H9 (cell line): ENCODE results near the gene CLCN2. TPM values are rescaled to one million over a fixed set of nuclear protein-coding genes. Genes with fewer than 3 reads are reported as not detected.
A peak's percentile ranks its signal among the peaks of the same experiment; 100 is the strongest.

ENCODE experiments used
- DNase-seq: peaks from one replicate; pipeline ENCODE4 v3.0.0-alpha.2; 2017
- H2AFZ ChIP-seq: one replicate; pipeline ENCODE4 v1.6.1; 2013; ENCODE audit warnings: mild to moderate bottlenecking, low read length, control low read depth, moderate library complexity
- H2AK5ac ChIP-seq: 2 replicates; pipeline ENCODE4 v1.6.1; 2013; ENCODE audit warnings: low read length, control low read depth, mixed read lengths; ENCODE audit not compliant: insufficient read length
- H2BK120ac ChIP-seq: one replicate; pipeline ENCODE4 v1.6.1; 2013; ENCODE audit warnings: low read depth, mild to moderate bottlenecking, low read length, control low read depth, inconsistent platforms; ENCODE audit not compliant: poor library complexity, severe bottlenecking
- H2BK12ac ChIP-seq: 2 replicates; pipeline ENCODE4 v1.6.1; 2013; ENCODE audit warnings: low read length, control low read depth, mixed read lengths, low read depth; ENCODE audit not compliant: insufficient read length
- H2BK15ac ChIP-seq: 2 replicates; pipeline ENCODE4 v1.6.1; 2013; ENCODE audit warnings: low read depth, low read length, control low read depth
- H2BK20ac ChIP-seq: one replicate; pipeline ENCODE4 v1.6.1; 2013; ENCODE audit warnings: low read depth, mild to moderate bottlenecking, low read length, control low read depth, inconsistent platforms; ENCODE audit not compliant: poor library complexity, severe bottlenecking
- H2BK5ac ChIP-seq: 2 replicates; pipeline ENCODE4 v1.6.1; 2013; ENCODE audit warnings: low read length, control low read depth, mixed read lengths; ENCODE audit not compliant: insufficient read length
- H3K14ac ChIP-seq: 2 replicates; pipeline ENCODE4 v1.6.1; 2013; ENCODE audit warnings: low read length, control low read depth; ENCODE audit not compliant: insufficient read depth
- H3K18ac ChIP-seq: 2 replicates; pipeline ENCODE4 v1.6.1; 2013; ENCODE audit warnings: low read depth, mild to moderate bottlenecking, mixed read lengths, low read length, control low read depth; ENCODE audit not compliant: insufficient read length
- H3K23ac ChIP-seq: 2 replicates; pipeline ENCODE4 v1.6.1; 2013; ENCODE audit warnings: low read length, control low read depth, mixed read lengths, low read depth; ENCODE audit not compliant: insufficient read length
- H3K23me2 ChIP-seq: 2 replicates; pipeline ENCODE4 v1.6.1; 2013; ENCODE audit warnings: low read depth, mild to moderate bottlenecking, mixed read lengths, low read length, control low read depth; ENCODE audit not compliant: insufficient read length, poor library complexity, severe bottlenecking
- H3K27ac ChIP-seq: 2 replicates; pipeline ENCODE4 v1.5.1; 2013; ENCODE audit warnings: low read length, control low read depth, mixed read lengths, low read depth; ENCODE audit not compliant: insufficient read length
- H3K27me3 ChIP-seq: 2 replicates; pipeline ENCODE4 v1.6.1; 2013; ENCODE audit warnings: low read length, control low read depth, inconsistent platforms; ENCODE audit not compliant: insufficient read depth
- H3K4ac ChIP-seq: 2 replicates; pipeline ENCODE4 v1.6.1; 2013; ENCODE audit warnings: low read depth, mild to moderate bottlenecking, control low read depth, inconsistent platforms, low read length, moderate library complexity
- H3K4me1 ChIP-seq: 2 replicates; pipeline ENCODE4 v1.6.1; 2013; ENCODE audit warnings: low read length, control low read depth, inconsistent platforms; ENCODE audit not compliant: insufficient read depth
- H3K4me2 ChIP-seq: 2 replicates; pipeline ENCODE4 v1.6.1; 2013; ENCODE audit warnings: low read length, control low read depth, mixed read lengths; ENCODE audit not compliant: insufficient read length, insufficient read depth
- H3K56ac ChIP-seq: 2 replicates; pipeline ENCODE4 v1.6.1; 2013; ENCODE audit warnings: low read depth, mild to moderate bottlenecking, mixed read lengths, low read length, control low read depth; ENCODE audit not compliant: insufficient read length
- H3K79me1 ChIP-seq: 2 replicates; pipeline ENCODE4 v1.6.1; 2013; ENCODE audit warnings: low read depth, mild to moderate bottlenecking, moderate library complexity, low read length, control low read depth, inconsistent platforms; ENCODE audit not compliant: insufficient read depth, poor library complexity, severe bottlenecking
- H3K79me2 ChIP-seq: 2 replicates; pipeline ENCODE4 v1.6.1; 2013; ENCODE audit warnings: low read length, control low read depth, inconsistent platforms; ENCODE audit not compliant: insufficient read depth
- H3K9ac ChIP-seq: 2 replicates; pipeline ENCODE4 v1.6.1; 2013; ENCODE audit warnings: low read length, control low read depth, mixed read lengths; ENCODE audit not compliant: insufficient read length; ENCODE audit errors: extremely low read depth
- H3K9me3 ChIP-seq: one replicate; pipeline ENCODE4 v1.6.1; 2013; ENCODE audit warnings: low read depth, low read length, inconsistent platforms; ENCODE audit not compliant: control insufficient read depth
- H3T11ph ChIP-seq: one replicate; pipeline ENCODE4 v1.6.1; 2013; ENCODE audit warnings: mild to moderate bottlenecking, low read length, control low read depth, inconsistent platforms
- H4K20me1 ChIP-seq: one replicate; pipeline ENCODE4 v1.6.1; 2013; ENCODE audit not compliant: control insufficient read depth, insufficient read length, insufficient read depth
- H4K5ac ChIP-seq: 2 replicates; pipeline ENCODE4 v1.6.1; 2013; ENCODE audit warnings: low read depth, mild to moderate bottlenecking, mixed read lengths, low read length, control low read depth; ENCODE audit not compliant: insufficient read length
- H4K8ac ChIP-seq: replicated peaks from 2 replicates; pipeline ENCODE4 v1.6.1; 2013; ENCODE audit warnings: low read length, control low read depth, mixed read lengths, low read depth; ENCODE audit not compliant: insufficient read length
- H4K91ac ChIP-seq: 2 replicates; pipeline ENCODE4 v1.6.1; 2013; ENCODE audit warnings: low read depth, mild to moderate bottlenecking, moderate library complexity, mixed read lengths, low read length, control low read depth; ENCODE audit not compliant: insufficient read length
- H3K27ac Mint-ChIP-seq, 3 experiments: 2 replicates in 2 of 3; 3 replicates in 1 of 3; pipeline ENCODE4 v1.8.0; 2020 to 2021; ENCODE audit warnings: mixed read lengths in 3 of 3, mild to moderate bottlenecking in 1 of 3, moderate library complexity in 1 of 3
- H3K27me3 Mint-ChIP-seq: 2 replicates; pipeline ENCODE4 v1.8.0; 2021; ENCODE audit warnings: low read depth, mild to moderate bottlenecking, moderate library complexity, mixed read lengths
- H3K36me3 Mint-ChIP-seq, 3 experiments: 2 replicates in 2 of 3; 3 replicates in 1 of 3; pipeline ENCODE4 v1.8.0; 2020 to 2021; ENCODE audit warnings: low read depth in 3 of 3, mixed read lengths in 3 of 3; ENCODE audit not compliant: insufficient read depth in 1 of 3
- H3K4me1 Mint-ChIP-seq, 2 experiments: 2 replicates each; pipeline ENCODE4 v1.8.0; 2020; ENCODE audit warnings: mixed read lengths in 2 of 2
- H3K4me3 Mint-ChIP-seq, 2 experiments: 2 replicates in 1 of 2; 3 replicates in 1 of 2; pipeline ENCODE4 v1.8.0; 2020 to 2021; ENCODE audit warnings: mild to moderate bottlenecking in 2 of 2, mixed read lengths in 2 of 2, moderate library complexity in 1 of 2
- H3K9me3 Mint-ChIP-seq, 2 experiments: 2 replicates in 1 of 2; 3 replicates in 1 of 2; pipeline ENCODE4 v1.8.0; 2020; ENCODE audit warnings: mild to moderate bottlenecking in 2 of 2, mixed read lengths in 2 of 2, moderate library complexity in 1 of 2
- whole genome bisulfite sequencing: extraction: QIAGEN DNeasy Blood & Tissue Kit; methylation state at CpG from one replicate; pipeline ENCODE4 v1.1.7; 2013; ENCODE audit warnings: missing lambda C conversion rate, low lambda C conversion rate, mixed read lengths; ENCODE audit not compliant: insufficient read length; ENCODE audit errors: extremely low coverage; 5-methylcytosine and 5-hydroxymethylcytosine counted together
- total RNA-seq: library from RNA; stranded (reverse); gene quantifications from 2 replicates; pipeline ENCODE4 v1.2.1, GENCODE V29; 2021
- TF ChIP-seq, protein P1 (sequence below): fragments of 200-600 bp; sonication (generic); conservative IDR thresholded peaks from 3 replicates; pipeline ENCODE4 v1.8.0; 2021; ENCODE audit warnings: antibody characterized with exemption, mild to moderate bottlenecking

Gene CLCN2
- total RNA-seq, 1 experiment from 2014 or later: 17.2 TPM

DNA sequence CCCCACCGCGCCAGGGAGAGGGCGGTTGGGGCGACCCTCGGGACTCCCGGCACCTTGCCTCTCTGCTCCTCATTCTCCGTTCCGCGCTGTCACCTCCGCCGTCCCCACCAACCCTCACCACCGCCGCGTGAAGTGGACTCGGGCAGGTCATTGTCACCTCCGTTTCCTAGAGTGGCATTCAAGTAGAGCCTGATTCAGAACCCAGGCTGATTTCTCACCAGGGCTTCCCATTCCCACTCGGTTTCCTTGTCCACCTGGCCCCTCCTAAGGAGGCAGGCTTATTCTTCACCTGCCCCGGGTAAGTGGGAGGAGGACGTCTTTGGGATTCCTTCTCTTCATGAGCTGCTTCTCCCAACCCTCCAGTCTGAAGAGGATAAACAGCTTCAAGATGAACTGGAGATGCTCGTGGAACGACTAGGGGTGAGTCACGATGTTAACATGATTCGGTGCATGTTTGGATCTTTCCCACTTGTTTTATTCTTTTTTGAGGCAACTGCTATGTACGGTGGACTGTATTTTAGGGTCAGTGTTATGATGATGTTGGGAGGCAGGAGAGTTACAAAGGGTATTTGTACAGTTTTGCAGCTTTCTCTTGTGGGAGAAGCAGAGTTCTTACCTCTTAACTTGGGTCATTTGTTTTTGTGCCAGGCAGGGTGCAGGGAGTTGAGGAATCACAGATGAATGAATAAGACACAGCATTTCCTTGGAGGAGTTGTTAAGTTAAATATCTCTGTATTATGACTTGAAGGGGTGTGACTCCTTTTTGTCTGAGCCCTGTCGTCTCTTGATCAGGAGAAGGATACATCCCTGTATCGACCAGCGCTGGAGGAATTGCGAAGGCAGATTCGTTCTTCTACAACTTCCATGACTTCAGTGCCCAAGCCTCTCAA is 61.7 kb downstream of the CLCN2 start:
- no peak overlapping the region for H2BK5ac ChIP-seq

More for the DNA sequence above, 61.7 kb downstream of the CLCN2 start:
- Histone ChIP-seq H4K5ac (no peak overlapping the region), H3K27me3 (no peaks in the 10 kb centered on the region), H2BK20ac (no peak overlapping the region), H3K23me2 (peaks cover 6% of the 10 kb centered on the region), H2BK12ac (no peak overlapping the region), H2BK120ac (no peak overlapping the region), H3K4ac (no peak overlapping the region), H3K9ac (peak overlapping the region; percentile 73), H3K23ac (no peak overlapping the region), H3T11ph (no peak overlapping the region), H2AK5ac (no peak overlapping the region), H2AFZ (no peak overlapping the region), H3K18ac (no peak overlapping the region), H4K8ac (no peak overlapping the region), H3K4me1 (no peaks in the 10 kb centered on the region), H3K79me2 (peaks cover 11% of the 10 kb centered on the region; the same call in 1 of the 2 replicates), H3K56ac (no peak overlapping the region), H3K27ac (no peak overlapping the region), H4K20me1 (no peaks in the 10 kb centered on the region), H3K9me3 (no peaks in the 10 kb centered on the region), H4K91ac (no peak overlapping the region), H2BK15ac (no peak overlapping the region), H3K79me1 (no peaks in the 10 kb centered on the region), H3K4me2 (peak overlapping the region; percentile 74), H3K14ac (peak overlapping the region; percentile 77)
- TF ChIP-seq, protein P1, sequence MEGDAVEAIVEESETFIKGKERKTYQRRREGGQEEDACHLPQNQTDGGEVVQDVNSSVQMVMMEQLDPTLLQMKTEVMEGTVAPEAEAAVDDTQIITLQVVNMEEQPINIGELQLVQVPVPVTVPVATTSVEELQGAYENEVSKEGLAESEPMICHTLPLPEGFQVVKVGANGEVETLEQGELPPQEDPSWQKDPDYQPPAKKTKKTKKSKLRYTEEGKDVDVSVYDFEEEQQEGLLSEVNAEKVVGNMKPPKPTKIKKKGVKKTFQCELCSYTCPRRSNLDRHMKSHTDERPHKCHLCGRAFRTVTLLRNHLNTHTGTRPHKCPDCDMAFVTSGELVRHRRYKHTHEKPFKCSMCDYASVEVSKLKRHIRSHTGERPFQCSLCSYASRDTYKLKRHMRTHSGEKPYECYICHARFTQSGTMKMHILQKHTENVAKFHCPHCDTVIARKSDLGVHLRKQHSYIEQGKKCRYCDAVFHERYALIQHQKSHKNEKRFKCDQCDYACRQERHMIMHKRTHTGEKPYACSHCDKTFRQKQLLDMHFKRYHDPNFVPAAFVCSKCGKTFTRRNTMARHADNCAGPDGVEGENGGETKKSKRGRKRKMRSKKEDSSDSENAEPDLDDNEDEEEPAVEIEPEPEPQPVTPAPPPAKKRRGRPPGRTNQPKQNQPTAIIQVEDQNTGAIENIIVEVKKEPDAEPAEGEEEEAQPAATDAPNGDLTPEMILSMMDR: no peak
- Mint-ChIP-seq H3K27me3 (peaks cover 3% of the 10 kb centered on the region; the same call in 1 of the 2 replicates), H3K4me3 (peak overlapping the region; percentile 96 to 99), H3K36me3 (peaks cover 44 to 53% (median 52%) of the 10 kb centered on the region in 3 experiments), H3K27ac (peak overlapping the region; percentile 88 to 90 (median 89)), H3K9me3 (no peaks in the 10 kb centered on the region; a peak in 1 of 5 replicates), H3K4me1 (peaks cover 9 to 11% of the 10 kb centered on the region in 2 experiments)
- no peak for DNase-seq
- no CpG with 5 or more reads among the region's 29 CpGs for WGBS
